RKO (cell line): ENCODE measurements around the gene LRRC1.

ENCODE experiments used
- DNase-seq: peaks from one replicate; pipeline ENCODE4 v3.0.0-alpha.2; 2016; ENCODE audit warnings: low spot score

The LRRC1 gene

GRCh38 chr6:53815381-53816119 lies 20.7 kb downstream of the LRRC1 start:
- no peak for DNase-seq

GRCh38 chr6:53818858-53819609 lies 24.2 kb downstream of the LRRC1 start:
- DNase-seq: no peak

GRCh38 chr6:53822401-53823125 lies 27.8 kb downstream of the LRRC1 start:
- no peak for DNase-seq

- DNase-seq: no peak
Observed at GRCh38 chr6:53824714-53825113, 29.9 kb downstream of the LRRC1 start.

- no peak for DNase-seq
Observed at GRCh38 chr6:53825532-53826321, 30.9 kb downstream of the LRRC1 start.

GRCh38 chr6:53827531-53827930 lies 32.7 kb downstream of the LRRC1 start:
- DNase-seq: no peak

GRCh38 chr6:53828215-53828614 lies 33.4 kb downstream of the LRRC1 start:
- DNase-seq: no peak

- no peak for DNase-seq
Observed at GRCh38 chr6:53828966-53829697, 34.3 kb downstream of the LRRC1 start.

GRCh38 chr6:53829698-53830221 lies 35.0 kb downstream of the LRRC1 start:
- DNase-seq: no peak

- DNase-seq: no peak
Observed at GRCh38 chr6:53830366-53830765, 35.6 kb downstream of the LRRC1 start.

- no peak for DNase-seq
Observed at GRCh38 chr6:53831081-53831869, 36.5 kb downstream of the LRRC1 start.

GRCh38 chr6:53831936-53832660 lies 37.3 kb downstream of the LRRC1 start:
- DNase-seq: no peak

- no peak for DNase-seq
Observed at GRCh38 chr6:53833155-53833554, 38.4 kb downstream of the LRRC1 start.

GRCh38 chr6:53834132-53834531 lies 39.3 kb downstream of the LRRC1 start:
- no peak for DNase-seq

- DNase-seq: no peak
Observed at GRCh38 chr6:53837865-53838769, 43.3 kb downstream of the LRRC1 start.

GRCh38 chr6:53840027-53840426 lies 45.2 kb downstream of the LRRC1 start:
- DNase-seq: no peak

GRCh38 chr6:53845280-53846195 lies 50.7 kb downstream of the LRRC1 start:
- DNase-seq: no peak
